ENCODE measurements around the gene CD3G.
A peak's percentile ranks its signal among the peaks of the same experiment; 100 is the strongest.

Gene CD3G

DNA sequence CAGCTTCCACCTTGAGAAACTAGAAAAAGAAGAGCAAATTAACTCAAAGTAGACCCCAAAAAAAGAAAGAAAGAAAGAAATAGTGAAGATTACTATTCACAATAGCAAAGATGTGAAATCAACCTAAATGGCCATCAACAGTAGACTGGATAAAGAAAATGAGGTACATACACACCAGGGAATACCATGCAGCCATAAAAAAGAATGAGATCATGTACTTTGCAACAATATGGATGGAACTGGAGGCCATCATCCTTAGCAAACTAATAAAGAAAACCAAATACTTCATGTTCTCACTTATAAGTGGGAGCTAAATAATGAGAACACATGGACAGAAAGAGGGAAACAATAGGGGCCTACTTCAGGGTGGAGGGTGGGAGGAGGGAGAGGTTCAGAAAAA is 15.4 kb upstream of the CD3G start:
- DNase-seq: no peak

DNA sequence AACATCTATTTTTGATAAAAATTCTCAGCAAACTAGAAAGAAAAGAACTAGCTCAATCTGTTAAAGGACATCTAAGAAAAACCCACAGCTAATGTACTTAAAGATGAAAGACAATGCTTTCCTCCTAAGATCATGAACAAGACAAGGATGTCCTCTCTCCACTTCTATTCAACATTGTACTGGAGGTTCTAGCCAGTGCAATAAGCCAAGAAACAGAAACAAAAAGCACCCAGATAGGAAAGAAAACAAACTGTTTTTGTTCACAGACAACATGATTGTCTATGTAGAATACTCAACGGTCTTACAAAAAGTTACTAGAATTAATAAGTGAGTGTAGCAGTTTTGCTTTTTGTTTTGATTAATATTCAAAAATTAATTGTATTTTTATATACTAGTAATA is 9.4 kb upstream of the CD3G start:
- DNase-seq: no peak

DNA sequence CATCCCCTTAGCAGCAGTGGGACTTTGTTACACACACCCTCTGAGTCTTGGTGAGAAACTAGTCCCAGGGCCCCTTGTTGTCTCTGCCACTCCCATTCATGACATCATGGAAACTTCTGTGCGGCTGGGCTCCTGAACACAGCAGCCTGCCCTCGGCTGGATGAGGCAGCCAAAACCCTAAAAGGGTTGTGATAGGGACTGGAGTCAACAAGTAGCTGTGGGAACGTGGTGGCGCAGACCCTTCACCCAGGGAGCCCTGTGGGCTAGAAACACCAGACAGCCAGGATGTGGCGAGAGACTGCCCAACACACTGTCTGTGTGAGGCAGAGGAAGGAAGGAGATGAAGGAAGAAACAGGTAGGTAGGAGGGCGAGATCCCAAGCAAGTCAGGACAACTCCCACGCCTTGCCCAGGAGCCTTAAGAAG is 5.5 kb upstream of the CD3G start:
- no peak for DNase-seq

GRCh38 chr11:118339281-118339961 is 4.7 kb upstream of the CD3G start:
- DNase-seq: no peak

DNA sequence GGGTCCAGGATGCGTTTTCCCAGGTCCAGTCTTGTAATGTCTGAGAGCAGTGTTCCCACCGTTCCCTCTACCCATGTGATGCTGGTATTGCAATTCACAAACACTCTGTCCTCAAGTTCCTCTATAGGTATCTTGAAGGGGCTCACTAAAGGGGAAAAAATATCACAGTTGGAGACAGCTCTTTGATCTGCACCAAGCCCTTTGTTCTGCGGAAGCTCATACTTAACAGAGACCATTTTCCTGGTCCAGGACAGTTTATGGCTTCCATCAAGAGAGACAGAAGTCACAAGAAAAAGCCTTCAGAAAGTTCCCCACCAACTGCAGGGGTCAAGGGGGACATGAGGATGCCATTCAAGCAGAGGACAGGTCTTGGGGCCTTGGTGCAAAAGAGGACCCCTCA is 3.7 kb upstream of the CD3G start:
- no peak for DNase-seq

- no peak for DNase-seq
These were observed 2.9 kb upstream of the CD3G start for GRCh38 chr11:118341261-118341660.

GRCh38 chr11:118341815-118342489 is 2.2 kb upstream of the CD3G start:
- DNase-seq: no peak

GRCh38 chr11:118342503-118343161 is 1.5 kb upstream of the CD3G start, which contains the start of gene CD3D:
CD3D (minus strand) TSS chr11:118342705; CDS start chr11:118342607, 98 bp downstream.
- DNase-seq: no peak

- DNase-seq: no peak
These were observed 896 bp upstream of the CD3G start for GRCh38 chr11:118343248-118343647.

DNA sequence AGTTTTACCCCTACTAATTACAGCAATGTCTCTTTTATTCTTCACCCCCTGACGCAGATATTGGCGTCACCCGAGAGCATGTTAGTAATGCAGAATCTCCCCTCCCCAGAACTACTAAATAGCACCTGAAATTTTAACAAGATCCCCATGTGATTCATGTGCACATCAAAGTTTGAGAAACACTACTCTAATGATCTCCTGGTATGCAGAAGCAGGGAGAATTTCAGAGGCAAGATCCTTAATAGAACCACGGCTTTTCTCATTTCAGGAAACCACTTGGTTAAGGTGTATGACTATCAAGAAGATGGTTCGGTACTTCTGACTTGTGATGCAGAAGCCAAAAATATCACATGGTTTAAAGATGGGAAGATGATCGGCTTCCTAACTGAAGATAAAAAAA is 5.3 kb downstream of the CD3G start:
- no peak for DNase-seq

- DNase-seq: peak; percentile 5
These were observed 9.1 kb downstream of the CD3G start for GRCh38 chr11:118353084-118353710.

GRCh38 chr11:118358071-118358470 is 13.9 kb downstream of the CD3G start:
- no peak for DNase-seq

DNA sequence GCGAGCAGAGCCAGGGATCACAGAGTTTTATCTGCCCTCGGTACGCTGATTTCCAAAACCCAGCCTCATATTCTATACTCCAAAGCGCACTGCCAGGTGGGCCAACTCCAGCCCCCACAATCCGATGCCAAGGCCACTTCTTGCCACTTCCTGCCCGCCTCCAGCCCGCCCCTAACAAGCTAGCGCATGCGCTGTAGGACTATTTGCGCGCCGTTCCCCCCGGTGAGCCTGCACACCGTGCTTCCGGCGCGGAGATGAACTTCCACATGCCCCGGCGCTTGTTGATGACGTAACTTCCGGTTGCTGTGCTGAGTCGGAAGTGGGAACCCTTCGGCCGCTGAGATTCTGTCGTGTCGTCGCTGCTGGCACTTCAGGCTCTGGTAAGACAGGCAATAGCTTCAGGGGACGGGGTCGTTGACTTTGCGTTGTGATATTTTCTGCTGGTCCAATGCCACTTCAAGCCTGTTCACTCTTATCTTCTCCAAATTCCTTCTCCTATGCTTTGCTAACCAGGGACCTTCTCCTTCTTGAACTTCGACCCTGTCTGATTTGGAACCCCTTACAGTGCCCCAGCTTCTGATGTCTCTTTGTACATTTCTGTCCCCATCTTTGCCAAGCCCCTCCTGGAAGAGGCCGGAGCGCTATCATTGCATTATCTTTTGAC is 15.3 kb downstream of the CD3G start, which contains the start of gene UBE4A:
TSS of gene UBE4A (plus strand) at position 306 of the 664 bp plus-strand sequence. CDS start 5,481 bp downstream, outside the sequence.
- peak; percentile 95 for DNase-seq

- DNase-seq: no peak
These were observed 20.9 kb downstream of the CD3G start for GRCh38 chr11:118364956-118365615.

DNA sequence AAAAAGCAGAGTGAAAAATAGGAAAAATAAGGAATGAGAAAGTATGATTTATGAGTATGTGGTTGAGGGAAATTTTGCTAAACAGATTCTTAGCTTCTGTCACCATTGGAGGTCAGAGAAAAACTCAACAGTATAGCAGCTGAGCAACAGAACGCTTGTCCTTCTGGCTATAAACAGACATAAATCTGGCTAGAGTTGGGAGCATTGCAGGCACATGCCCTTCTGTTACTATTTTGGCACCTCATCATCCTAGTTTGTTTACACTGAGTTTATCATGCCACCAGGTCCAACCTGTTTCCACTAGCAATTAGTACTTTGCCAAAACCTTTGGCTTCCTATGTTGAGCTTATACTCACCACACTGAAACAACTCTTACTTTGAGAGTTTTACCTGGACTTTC is 22.1 kb downstream of the CD3G start:
- no peak for DNase-seq

DNA sequence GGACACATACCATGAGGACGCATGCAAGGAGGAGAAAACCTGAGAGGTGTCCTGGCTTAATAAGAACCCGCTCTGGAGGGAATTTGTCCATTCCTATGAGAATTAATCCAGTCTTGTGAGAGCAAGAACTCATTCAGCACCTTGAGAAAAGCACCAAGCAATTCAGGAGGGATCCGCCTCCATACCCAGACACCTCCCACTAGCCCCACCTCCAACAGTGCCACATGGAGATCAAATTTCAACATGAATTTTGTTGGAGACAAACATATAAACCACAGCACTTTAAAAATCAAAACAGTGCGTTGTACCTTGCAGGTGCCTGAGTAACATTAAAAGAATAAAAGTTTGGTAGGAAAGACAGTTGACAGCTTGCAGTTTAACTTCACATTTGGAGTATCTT is 26.6 kb downstream of the CD3G start:
- no peak for DNase-seq

- no peak for DNase-seq
These were observed 29.1 kb downstream of the CD3G start for GRCh38 chr11:118373263-118373662.

DNA sequence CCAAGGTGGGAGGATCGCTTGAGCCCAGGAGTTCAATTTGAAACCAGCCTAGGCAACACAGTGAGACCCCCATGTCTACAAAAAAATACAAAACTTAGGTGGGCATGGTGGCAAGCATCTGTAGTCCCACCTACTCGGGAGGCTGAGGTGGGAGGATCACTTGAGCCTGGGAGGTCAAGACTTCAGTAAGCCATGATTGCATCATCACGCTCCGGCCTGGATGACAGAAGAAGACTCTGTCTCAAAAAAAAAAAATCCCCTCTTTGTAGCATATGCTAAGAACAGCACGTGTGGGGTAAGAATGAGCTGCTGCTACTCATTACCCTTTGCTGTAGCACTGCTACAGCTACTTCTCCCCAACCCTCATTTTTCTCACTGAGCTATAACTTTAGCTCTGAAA is 29.7 kb downstream of the CD3G start:
- DNase-seq: no peak

- DNase-seq: no peak
These were observed 30.6 kb downstream of the CD3G start for GRCh38 chr11:118374729-118375128.

GRCh38 chr11:118375978-118376377 is 31.8 kb downstream of the CD3G start:
- no peak for DNase-seq

DNA sequence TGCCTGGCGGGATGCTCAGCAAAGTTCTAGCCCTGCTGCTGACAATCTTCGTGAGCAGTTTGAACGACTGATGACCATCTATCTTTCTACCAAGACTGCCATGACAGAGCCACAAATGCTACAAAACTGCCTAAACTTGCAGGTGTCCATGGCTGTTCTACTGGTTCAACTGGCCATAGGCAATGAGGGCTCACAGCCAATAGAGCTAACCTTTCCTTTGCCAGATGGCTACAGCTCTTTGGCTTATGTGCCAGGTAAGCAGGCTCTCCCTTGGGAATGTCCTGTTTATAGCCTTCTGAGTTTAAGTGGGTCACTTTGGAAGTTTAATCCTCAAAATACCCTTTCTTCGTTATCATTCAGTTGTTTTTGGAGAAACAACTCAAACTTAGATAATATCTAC is 35.4 kb downstream of the CD3G start:
- peak; percentile 59 for DNase-seq

DNA sequence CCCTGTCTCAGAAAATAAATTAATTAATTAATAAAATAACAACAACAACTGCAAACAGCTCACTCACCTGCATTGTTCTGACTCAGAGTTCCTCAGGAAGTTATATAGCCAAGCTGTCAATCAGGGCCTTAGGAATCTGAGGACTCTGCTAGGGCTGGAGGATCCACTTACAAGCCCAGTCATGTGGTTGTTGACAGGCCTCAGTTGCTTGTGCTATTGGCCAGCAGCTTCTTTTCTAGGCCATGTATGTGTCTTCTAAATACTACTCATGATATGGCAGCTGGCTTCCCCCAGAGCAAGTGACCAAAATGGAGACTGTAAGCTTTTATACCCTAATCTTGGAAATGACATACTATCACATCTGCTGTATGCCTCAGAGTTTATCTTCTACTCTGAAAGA is 36.4 kb downstream of the CD3G start:
- peak; percentile 4 for DNase-seq

Measured in NCI-H82 (cell line).